Lower leg skin (tissue), 4 donors: ENCODE results near the gene SLK. TPM values are rescaled to one million over a fixed set of nuclear protein-coding genes. Genes with fewer than 3 reads are reported as not detected.

Experiments used
- DNase-seq, 2 donors: peaks; one replicate each; pipeline ENCODE4 v3.0.0-alpha.2; 2019; ENCODE audit warnings: low spot score in 2 of 2
- H3K4me3 ChIP-seq: fragments of 200-600 bp; sonication (generic); 2 replicates; pipeline ENCODE4 v1.5.1; 2017; ENCODE audit warnings: mild to moderate bottlenecking, low read depth; ENCODE audit not compliant: poor library complexity, severe bottlenecking
- CTCF ChIP-seq, 3 donors: fragments of 450-650 bp; IDR thresholded peaks; one replicate each; pipeline ENCODE4 v1.5.1; 2016; ENCODE audit warnings: antibody characterized with exemption in 3 of 3, mild to moderate bottlenecking in 3 of 3, moderate library complexity in 2 of 3
- POLR2A ChIP-seq, 2 donors: fragments of 450-650 bp; IDR thresholded peaks; one replicate each; pipeline ENCODE4 v1.6.1; 2016 to 2017; ENCODE audit warnings: antibody characterized with exemption in 2 of 2, mild to moderate bottlenecking in 1 of 2, moderate library complexity in 1 of 2
- WGBS, 2 donors: methylation state at CpG; one replicate each; pipeline ENCODE4 v1.1.5; 2018; 5-methylcytosine and 5-hydroxymethylcytosine counted together
- intact Hi-C: fragments of 100-400 bp; cut with DNase I; formaldehyde crosslinking; loops from one replicate; pipeline ENCODE4 v1.15.0; 2023; ENCODE audit warnings: low total_unique reads
- total RNA-seq, 4 donors: library from RNA; depleted of rRNA; stranded (reverse); fragments of >200 nt; gene quantifications; one replicate each; pipeline ENCODE4 v1.1.0, GENCODE V29; 2016

SLK gene
- total RNA-seq, 4 donors from 2014 or later = 49.2 to 68.6 (median 51.7) TPM

- intact Hi-C loops = no loop called here
- TF ChIP-seq CTCF (IDR thresholded peaks at IDR 0.05) (no peak), POLR2A (IDR thresholded peaks at IDR 0.05) (no peak)
- no peak overlapping the region for H3K4me3 ChIP-seq
- WGBS, 2 donors = 70 to 74% methylated on average over 2 of the region's 2 CpGs
- no peak for DNase-seq
Measured at GRCh38 chr10:104031631-104032030, 64.7 kb downstream of the SLK start.

- no peak overlapping the region for H3K4me3 ChIP-seq
- no peak for DNase-seq
- intact Hi-C loops = no loop called here
- TF ChIP-seq CTCF (IDR thresholded peaks at IDR 0.05) (no peak), POLR2A (IDR thresholded peaks at IDR 0.05) (no peak)
- WGBS, 2 donors = 72 to 79% methylated on average over 7 of the region's 7 CpGs
Measured at GRCh38 chr10:104032144-104032775, 65.3 kb downstream of the SLK start.

GRCh38 chr10:104033401-104033930, 66.5 kb downstream of the SLK start:
- no peak for DNase-seq
- intact Hi-C loops = no loop called here
- no peak for TF ChIP-seq CTCF (IDR thresholded peaks at IDR 0.05)
- no peak for TF ChIP-seq POLR2A (IDR thresholded peaks at IDR 0.05)
- no peak overlapping the region for H3K4me3 ChIP-seq
- 66 to 84% methylated on average over 11 of the region's 12 CpGs for WGBS, 2 donors

GRCh38 chr10:104033966-104034365, 67.0 kb downstream of the SLK start:
- no peak for DNase-seq
- 87 to 96% methylated on average over 5 to 11 of the region's 11 CpGs for WGBS, 2 donors
- intact Hi-C loops = no loop called here
- H3K4me3 ChIP-seq = no peak overlapping the region
- no peak for TF ChIP-seq POLR2A (IDR thresholded peaks at IDR 0.05)
- TF ChIP-seq CTCF (IDR thresholded peaks at IDR 0.05) = no peak

- TF ChIP-seq CTCF (IDR thresholded peaks at IDR 0.05) (no peak), POLR2A (IDR thresholded peaks at IDR 0.05) (no peak)
- intact Hi-C loops = no loop called here
- WGBS, 2 donors = 58 to 59% methylated on average over 22 to 23 of the region's 23 CpGs
- no peak overlapping the region for H3K4me3 ChIP-seq
- no peak for DNase-seq
Measured at GRCh38 chr10:104034401-104035193, 67.7 kb downstream of the SLK start.
